Measurements from ENCODE around the gene UBXN10. TPM values are rescaled to one million over a fixed set of nuclear protein-coding genes. Genes with fewer than 3 reads are reported as not detected.

UBXN10 gene
- total RNA-seq, 1 donor from 2014 or later, result 3.1 TPM

DNA sequence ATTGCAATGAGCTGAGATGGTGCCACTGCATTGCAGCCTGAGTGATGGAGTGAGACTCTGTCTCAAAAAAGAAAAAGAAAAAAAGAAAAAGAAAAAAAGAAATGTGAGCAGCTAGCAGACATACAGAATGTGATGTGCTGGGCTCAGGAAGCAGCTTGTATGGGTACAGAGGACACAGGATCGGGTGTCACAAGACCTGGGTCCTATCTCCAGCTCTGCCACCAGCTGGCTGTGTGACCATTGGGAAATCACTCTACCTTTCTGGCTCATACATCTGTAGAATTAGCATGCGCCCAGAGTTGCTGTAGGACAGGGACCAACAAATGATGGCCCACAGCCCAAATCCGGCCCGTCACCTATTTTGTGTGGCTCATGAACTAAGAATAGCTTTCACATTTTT is 3.8 kb downstream of the UBXN10 start:
- peaks cover 19% of the 10 kb centered on the region for H3K4me1 Mint-ChIP-seq (ENCODE audit: low read depth)
- no peak overlapping the region for H3K27ac Mint-ChIP-seq
- DNase-seq (ENCODE audit: low spot score, unreplicated experiment), result no peak
- no peak overlapping the region for H3K4me3 Mint-ChIP-seq (ENCODE audit: low read depth)
- peaks cover 22% of the 10 kb centered on the region for H3K27me3 Mint-ChIP-seq
- H3K9me3 Mint-ChIP-seq (ENCODE audit: low read depth), result no peaks in the 10 kb centered on the region
- peaks cover 1% of the 10 kb centered on the region for H3K36me3 Mint-ChIP-seq (ENCODE audit: insufficient read depth)
- TF ChIP-seq CTCF (IDR thresholded peaks at IDR 0.05; ENCODE audit: unreplicated experiment), result no peak

DNA sequence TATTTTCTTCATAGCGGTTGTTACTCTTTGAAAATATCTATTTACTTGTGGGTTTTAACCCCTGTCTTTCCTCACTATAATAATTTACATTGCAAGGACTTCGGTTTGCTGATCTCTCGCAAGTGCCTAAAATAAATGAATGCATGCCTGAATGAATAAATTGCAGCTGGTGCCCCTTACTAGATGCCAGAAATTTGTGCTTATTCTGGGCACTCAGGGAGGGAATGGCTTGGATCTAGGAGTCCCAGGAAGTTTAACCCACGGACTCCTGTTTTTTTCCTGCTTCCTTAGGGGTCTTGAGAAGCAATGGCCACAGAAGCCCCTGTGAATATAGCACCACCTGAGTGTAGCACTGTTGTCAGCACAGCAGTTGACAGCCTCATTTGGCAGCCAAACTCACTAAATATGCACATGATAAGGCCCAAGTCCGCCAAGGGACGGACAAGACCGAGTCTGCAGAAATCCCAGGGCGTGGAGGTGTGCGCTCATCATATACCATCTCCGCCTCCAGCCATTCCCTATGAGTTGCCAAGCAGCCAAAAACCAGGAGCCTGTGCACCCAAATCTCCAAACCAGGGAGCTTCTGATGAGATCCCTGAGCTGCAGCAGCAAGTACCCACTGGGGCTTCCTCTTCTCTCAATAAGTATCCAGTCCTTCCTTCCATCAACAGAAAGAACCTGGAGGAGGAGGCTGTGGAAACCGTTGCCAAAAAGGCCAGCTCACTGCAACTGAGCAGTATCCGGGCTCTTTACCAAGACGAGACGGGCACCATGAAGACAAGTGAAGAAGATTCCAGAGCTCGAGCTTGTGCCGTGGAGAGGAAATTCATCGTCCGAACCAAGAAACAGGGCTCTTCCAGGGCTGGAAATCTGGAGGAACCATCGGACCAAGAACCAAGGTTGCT is 4.6 kb downstream of the UBXN10 start:
- Mint-ChIP-seq H3K27me3 (peaks cover 21% of the 10 kb centered on the region), H3K4me1 (ENCODE audit: low read depth) (peaks cover 15% of the 10 kb centered on the region), H3K9me3 (ENCODE audit: low read depth) (no peaks in the 10 kb centered on the region), H3K27ac (no peak overlapping the region), H3K36me3 (ENCODE audit: insufficient read depth) (peaks cover 1% of the 10 kb centered on the region), H3K4me3 (ENCODE audit: low read depth) (no peak overlapping the region)
- DNase-seq (ENCODE audit: low spot score, unreplicated experiment), result no peak
- no peak for TF ChIP-seq CTCF (IDR thresholded peaks at IDR 0.05; ENCODE audit: unreplicated experiment)

- no peak for DNase-seq (ENCODE audit: low spot score, unreplicated experiment)
- Mint-ChIP-seq H3K4me3 (ENCODE audit: low read depth) (no peak overlapping the region), H3K9me3 (ENCODE audit: low read depth) (no peaks in the 10 kb centered on the region), H3K27me3 (peaks cover 26% of the 10 kb centered on the region), H3K4me1 (ENCODE audit: low read depth) (peaks cover 14% of the 10 kb centered on the region), H3K27ac (no peak overlapping the region), H3K36me3 (ENCODE audit: insufficient read depth) (peaks cover 1% of the 10 kb centered on the region)
- no peak for TF ChIP-seq CTCF (IDR thresholded peaks at IDR 0.05; ENCODE audit: unreplicated experiment)
These were observed 5.5 kb downstream of the UBXN10 start for GRCh38 chr1:20191266-20191825.

DNA sequence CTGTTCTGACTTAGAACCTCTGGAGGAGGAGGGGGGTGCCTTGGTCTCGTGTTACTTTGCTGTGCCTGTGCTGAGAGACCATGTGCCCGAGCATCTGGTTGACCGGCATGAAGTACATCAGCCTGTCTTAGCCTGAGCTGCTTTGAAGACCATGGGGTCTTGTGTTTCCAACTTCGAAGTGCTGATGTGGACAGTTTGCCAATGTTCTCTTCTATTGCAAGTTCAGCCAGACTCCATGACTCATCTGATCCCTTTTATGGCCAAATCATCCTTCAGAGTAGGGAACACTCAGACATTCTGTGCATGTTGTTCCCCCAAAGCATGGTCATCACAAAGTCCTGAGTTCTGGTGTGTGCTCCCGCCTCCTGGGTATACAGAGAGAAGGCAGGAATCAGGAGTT is 6.5 kb downstream of the UBXN10 start:
- no peak overlapping the region for H3K27ac Mint-ChIP-seq
- TF ChIP-seq CTCF (IDR thresholded peaks at IDR 0.05; ENCODE audit: unreplicated experiment), result no peak

DNA sequence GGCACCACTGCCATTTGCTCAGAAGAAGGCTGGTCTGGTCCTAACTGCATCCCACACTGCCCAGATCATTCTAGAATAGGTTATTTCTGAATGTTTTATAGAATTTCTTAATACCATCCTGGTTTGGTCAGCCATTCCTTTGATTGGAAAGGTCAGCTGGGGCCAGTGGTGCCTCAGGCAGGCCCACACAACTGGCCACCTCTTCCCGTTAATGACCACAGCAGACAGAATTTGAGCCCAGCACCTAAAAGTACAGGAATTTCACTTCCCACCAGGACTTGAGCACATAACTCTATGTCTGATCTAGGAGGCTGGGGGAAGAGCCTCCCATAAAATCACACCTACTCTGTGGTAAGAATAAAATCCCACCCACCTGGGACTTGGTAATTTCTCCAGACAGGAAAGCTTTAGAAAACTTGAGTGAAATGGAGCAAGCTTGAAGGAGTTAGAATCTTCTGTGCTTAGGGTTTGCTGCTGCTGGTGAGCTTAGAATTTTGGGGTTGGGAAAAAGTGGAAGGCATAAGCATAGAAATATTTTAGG is 7.0 kb downstream of the UBXN10 start:
- H3K9me3 Mint-ChIP-seq (ENCODE audit: low read depth), result no peaks in the 10 kb centered on the region
- peaks cover 3% of the 10 kb centered on the region for H3K4me1 Mint-ChIP-seq (ENCODE audit: low read depth)
- H3K27me3 Mint-ChIP-seq, result peaks cover 37% of the 10 kb centered on the region
- no peak overlapping the region for H3K27ac Mint-ChIP-seq
- H3K36me3 Mint-ChIP-seq (ENCODE audit: insufficient read depth), result peaks cover 1% of the 10 kb centered on the region
- no peak for DNase-seq (ENCODE audit: low spot score, unreplicated experiment)
- no peak for TF ChIP-seq CTCF (IDR thresholded peaks at IDR 0.05; ENCODE audit: unreplicated experiment)
- H3K4me3 Mint-ChIP-seq (ENCODE audit: low read depth), result no peak overlapping the region

More for the DNA sequence above, 6.5 kb downstream of the UBXN10 start:
- DNase-seq (ENCODE audit: low spot score, unreplicated experiment), result no peak
- H3K36me3 Mint-ChIP-seq (ENCODE audit: insufficient read depth), result peaks cover 1% of the 10 kb centered on the region
- H3K4me1 Mint-ChIP-seq (ENCODE audit: low read depth), result peaks cover 4% of the 10 kb centered on the region
- H3K9me3 Mint-ChIP-seq (ENCODE audit: low read depth), result no peaks in the 10 kb centered on the region
- no peak overlapping the region for H3K4me3 Mint-ChIP-seq (ENCODE audit: low read depth)
- peaks cover 33% of the 10 kb centered on the region for H3K27me3 Mint-ChIP-seq
